OCI-LY7 (cell line): ENCODE measurements around the gene LUC7L. TPM values are rescaled to one million over a fixed set of nuclear protein-coding genes. Genes with fewer than 3 reads are reported as not detected.
"Not testable (repeated sequence)": the region's sequence is repeated elsewhere in the genome, so short reads cannot be mapped to it uniquely, and the experiment has no call there.

ENCODE experiments used
- BruUV-seq: library from RNA; stranded (reverse); fragments of 400-500 nt; replicated peaks from 2 replicates; lab custom pipeline; 2021; lab: Mats Ljungman, UMichigan
- CTCF ChIA-PET: fragments of 300-600 bp; sonication (Branson Sonifier 250); formaldehyde crosslinking; loops from one replicate; lab custom pipeline; 2022; ENCODE audit warnings: antibody characterized with exemption; ENCODE audit not compliant: unreplicated experiment; lab: Charles Lee
- POLR2A ChIA-PET: fragments of 300-600 bp; sonication (Branson Sonifier 250); formaldehyde crosslinking; loops from one replicate; lab custom pipeline; 2022; ENCODE audit warnings: antibody characterized with exemption; lab: Charles Lee
- DNase-seq: peaks from one replicate; pipeline ENCODE4 v3.0.0-alpha.2; 2015; ENCODE audit warnings: low spot score
- H2AFZ ChIP-seq: fragments of 200-600 bp; sonication (generic), shearing (Covaris generic); 2 replicates; pipeline ENCODE4 v1.6.1; 2014; ENCODE audit warnings: mild to moderate bottlenecking, antibody characterized with exemption, low read length, moderate library complexity
- H3K27ac ChIP-seq: fragments of 200-600 bp; sonication (generic); 2 replicates; pipeline ENCODE4 v1.5.1; 2014; ENCODE audit warnings: mixed run types, low read depth, mild to moderate bottlenecking, moderate library complexity, low read length, inconsistent platforms; ENCODE audit not compliant: poor library complexity, severe bottlenecking
- H3K36me3 ChIP-seq: fragments of 200-600 bp; sonication (generic); 2 replicates; pipeline ENCODE4 v1.6.1; 2014; ENCODE audit warnings: mild to moderate bottlenecking, antibody characterized with exemption, low read length, moderate library complexity, mixed read lengths; ENCODE audit not compliant: insufficient read depth
- H3K4me1 ChIP-seq: fragments of 200-600 bp; sonication (generic); 2 replicates; pipeline ENCODE4 v1.5.1; 2014; ENCODE audit warnings: mild to moderate bottlenecking, low read length; ENCODE audit not compliant: insufficient read depth, poor library complexity, severe bottlenecking
- H3K4me2 ChIP-seq: fragments of 200-600 bp; sonication (generic); 2 replicates; pipeline ENCODE4 v1.6.1; 2014; ENCODE audit warnings: mild to moderate bottlenecking, low read length
- H3K4me3 ChIP-seq: fragments of 200-600 bp; sonication (generic); 2 replicates; pipeline ENCODE4 v1.5.1; 2014; ENCODE audit warnings: mild to moderate bottlenecking, low read depth, low read length; ENCODE audit not compliant: poor library complexity, severe bottlenecking
- H3K79me2 ChIP-seq: fragments of 200-600 bp; sonication (generic); 2 replicates; pipeline ENCODE4 v1.6.1; 2016; ENCODE audit warnings: low read depth, mild to moderate bottlenecking, low read length, moderate library complexity, mixed read lengths; ENCODE audit not compliant: insufficient read depth
- H3K9me2 ChIP-seq: fragments of 200-600 bp; sonication (generic); 2 replicates; pipeline ENCODE4 v1.6.1; 2016; ENCODE audit warnings: mild to moderate bottlenecking, low read length, mixed read lengths; ENCODE audit not compliant: insufficient read depth
- H3K9me3 ChIP-seq: fragments of 200-600 bp; sonication (generic); 2 replicates; pipeline ENCODE4 v1.6.1; 2014; ENCODE audit warnings: mild to moderate bottlenecking, mixed run types, low read length, mixed read lengths
- H4K20me1 ChIP-seq: fragments of 200-600 bp; sonication (generic); 2 replicates; pipeline ENCODE4 v1.6.1; 2014; ENCODE audit warnings: mild to moderate bottlenecking, antibody characterized with exemption, low read length, moderate library complexity, mixed read lengths; ENCODE audit not compliant: insufficient read depth
- EZH2phosphoT487 ChIP-seq: fragments of 200-600 bp; sonication (generic); IDR thresholded peaks from 2 replicates; pipeline ENCODE4 v1.6.1; 2018; ENCODE audit warnings: low read depth, borderline replicate concordance, mild to moderate bottlenecking, mixed run types, antibody characterized with exemption, low read length, moderate library complexity, mixed read lengths
- intact Hi-C: fragments of 100-400 bp; cut with micrococcal nuclease; formaldehyde crosslinking; loops from one replicate; pipeline ENCODE4 v1.10.0; 2022; ENCODE audit not compliant: unreplicated experiment
- total RNA-seq, 2 experiments: library from RNA; depleted of rRNA in 1 of 2; stranded (reverse); fragments of >200 nt in 1 of 2; shearing (Covaris generic) in 1 of 2; gene quantifications; 2 replicates each; pipeline ENCODE4 v1.2.3, GENCODE V29; 2014 to 2022
- TF ChIP-seq, protein P1 (sequence below): fragments of 200-600 bp; sonication (generic); conservative IDR thresholded peaks from 2 replicates; pipeline ENCODE4 v1.5.1; 2014; ENCODE audit warnings: mild to moderate bottlenecking, antibody characterized with exemption, low read length, moderate library complexity, mixed read lengths

The LUC7L gene
- total RNA-seq, 2 experiments from 2014 or later: 81.4 to 90.5 TPM

DNA sequence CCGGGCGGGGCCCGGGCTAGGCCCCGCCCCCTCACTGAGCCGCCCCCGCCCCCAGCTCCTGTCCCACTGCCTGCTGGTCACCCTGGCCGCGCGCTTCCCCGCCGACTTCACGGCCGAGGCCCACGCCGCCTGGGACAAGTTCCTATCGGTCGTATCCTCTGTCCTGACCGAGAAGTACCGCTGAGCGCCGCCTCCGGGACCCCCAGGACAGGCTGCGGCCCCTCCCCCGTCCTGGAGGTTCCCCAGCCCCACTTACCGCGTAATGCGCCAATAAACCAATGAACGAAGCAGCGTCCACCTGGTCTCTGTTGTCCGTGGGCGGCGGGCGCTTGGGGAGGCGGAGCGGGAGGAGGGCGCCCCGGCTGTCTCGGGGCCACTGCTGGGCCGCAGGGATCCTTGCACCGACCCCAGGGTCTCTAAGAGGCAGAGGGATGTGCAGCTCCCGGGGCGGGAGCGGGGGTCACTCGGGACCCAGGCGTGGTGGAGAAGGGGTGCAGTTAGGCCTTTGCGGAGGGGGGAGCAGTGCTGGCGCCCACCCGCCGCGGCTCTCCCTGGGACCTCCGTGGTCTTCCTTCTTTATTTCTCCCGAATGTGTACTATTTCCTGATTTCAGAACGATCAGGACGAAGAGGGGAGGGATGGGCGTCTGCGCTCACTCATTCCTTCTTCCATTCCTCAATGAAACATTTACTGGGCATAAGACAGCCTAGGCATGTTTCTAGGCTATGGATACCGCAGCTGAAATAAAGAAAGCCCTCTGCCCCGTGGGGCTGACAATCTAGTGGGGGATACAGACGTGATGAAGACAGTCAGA lies 74.8 kb downstream of the LUC7L start:
- peak; percentile 44 for DNase-seq
- ChIA-PET CTCF (no interaction called here), POLR2A (no interaction called here)
- H3K27ac ChIP-seq: no peak overlapping the region
- peaks cover 8% of the 10 kb centered on the region for H3K4me1 ChIP-seq
- peak overlapping the region; percentile 61 for H3K4me3 ChIP-seq
- intact Hi-C loops: no loop called here
- no peaks in the 10 kb centered on the region for H3K36me3 ChIP-seq
- no peaks in the 10 kb centered on the region for H3K9me2 ChIP-seq
- no peaks in the 10 kb centered on the region for H4K20me1 ChIP-seq
- TF ChIP-seq EZH2phosphoT487: no peak
- TF ChIP-seq, protein P1, sequence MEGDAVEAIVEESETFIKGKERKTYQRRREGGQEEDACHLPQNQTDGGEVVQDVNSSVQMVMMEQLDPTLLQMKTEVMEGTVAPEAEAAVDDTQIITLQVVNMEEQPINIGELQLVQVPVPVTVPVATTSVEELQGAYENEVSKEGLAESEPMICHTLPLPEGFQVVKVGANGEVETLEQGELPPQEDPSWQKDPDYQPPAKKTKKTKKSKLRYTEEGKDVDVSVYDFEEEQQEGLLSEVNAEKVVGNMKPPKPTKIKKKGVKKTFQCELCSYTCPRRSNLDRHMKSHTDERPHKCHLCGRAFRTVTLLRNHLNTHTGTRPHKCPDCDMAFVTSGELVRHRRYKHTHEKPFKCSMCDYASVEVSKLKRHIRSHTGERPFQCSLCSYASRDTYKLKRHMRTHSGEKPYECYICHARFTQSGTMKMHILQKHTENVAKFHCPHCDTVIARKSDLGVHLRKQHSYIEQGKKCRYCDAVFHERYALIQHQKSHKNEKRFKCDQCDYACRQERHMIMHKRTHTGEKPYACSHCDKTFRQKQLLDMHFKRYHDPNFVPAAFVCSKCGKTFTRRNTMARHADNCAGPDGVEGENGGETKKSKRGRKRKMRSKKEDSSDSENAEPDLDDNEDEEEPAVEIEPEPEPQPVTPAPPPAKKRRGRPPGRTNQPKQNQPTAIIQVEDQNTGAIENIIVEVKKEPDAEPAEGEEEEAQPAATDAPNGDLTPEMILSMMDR: no peak
- no TSS peak for BruUV-seq
- H3K79me2 ChIP-seq: no peaks in the 10 kb centered on the region
- peak overlapping the region; percentile 68 for H3K4me2 ChIP-seq
- peak overlapping the region; percentile 66 for H2AFZ ChIP-seq
- no peaks in the 10 kb centered on the region for H3K9me3 ChIP-seq

DNA sequence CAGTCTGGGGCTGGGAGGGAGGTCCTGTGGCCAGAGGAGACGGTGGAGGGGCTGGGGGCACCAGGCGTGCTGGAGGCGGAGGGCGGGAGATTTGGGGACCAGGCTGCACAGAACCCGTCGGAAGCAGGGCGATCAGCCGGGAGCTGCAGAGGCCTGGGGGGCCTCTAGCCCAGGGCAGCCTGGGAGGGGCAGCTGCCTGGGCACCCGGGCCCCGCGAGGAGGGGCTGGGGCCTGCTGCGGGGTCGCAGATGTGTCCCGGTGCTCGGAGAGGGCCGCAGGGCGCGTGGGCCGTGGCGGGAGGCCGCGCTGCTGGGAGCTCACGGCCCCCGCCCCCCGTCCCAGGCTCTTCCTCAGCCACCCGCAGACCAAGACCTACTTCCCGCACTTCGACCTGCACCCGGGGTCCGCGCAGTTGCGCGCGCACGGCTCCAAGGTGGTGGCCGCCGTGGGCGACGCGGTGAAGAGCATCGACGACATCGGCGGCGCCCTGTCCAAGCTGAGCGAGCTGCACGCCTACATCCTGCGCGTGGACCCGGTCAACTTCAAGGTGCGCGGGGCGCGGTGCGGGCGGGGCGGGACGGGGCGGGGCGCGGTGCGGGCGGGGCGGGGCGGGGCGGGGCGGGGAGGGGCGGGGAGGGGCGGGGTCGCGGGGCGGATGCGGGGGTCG lies 75.6 kb downstream of the LUC7L start:
- H3K4me1 ChIP-seq, H3K9me2 ChIP-seq, H4K20me1 ChIP-seq, H3K36me3 ChIP-seq, H3K79me2 ChIP-seq, CTCF ChIA-PET, H2AFZ ChIP-seq, H3K4me3 ChIP-seq, H3K9me3 ChIP-seq, H3K27ac ChIP-seq, BruUV-seq, DNase-seq, POLR2A ChIA-PET, intact Hi-C loops, H3K4me2 ChIP-seq: not testable (repeated sequence)

DNA sequence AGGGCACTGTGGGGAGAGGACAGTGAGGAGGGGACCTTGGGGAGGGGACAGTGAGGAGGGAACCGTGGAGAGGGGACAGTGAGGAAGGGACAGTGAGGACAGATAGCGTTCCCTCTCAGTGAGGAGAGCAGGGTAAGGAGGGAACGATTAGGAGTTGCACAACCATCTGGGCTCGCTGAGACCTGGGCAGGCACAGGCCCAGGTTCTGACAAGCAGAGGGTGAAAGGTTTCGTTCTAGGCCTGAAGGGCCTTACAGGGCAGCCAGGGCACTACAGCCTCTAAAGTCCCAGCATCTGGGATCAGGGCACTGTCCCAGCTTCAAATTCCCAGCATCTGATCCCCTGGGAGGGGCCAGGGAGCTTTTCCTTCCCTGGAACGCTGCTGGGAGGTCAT lies 76.1 kb downstream of the LUC7L start:
- H3K27ac ChIP-seq, H3K4me3 ChIP-seq, H3K36me3 ChIP-seq, H3K9me3 ChIP-seq, H2AFZ ChIP-seq, H3K4me1 ChIP-seq, intact Hi-C loops, BruUV-seq, H4K20me1 ChIP-seq, H3K9me2 ChIP-seq, H3K79me2 ChIP-seq, POLR2A ChIA-PET, CTCF ChIA-PET, H3K4me2 ChIP-seq, DNase-seq: not testable (repeated sequence)
